ENCODE data around the gene RAP1GAP.
"Not testable (repeated sequence)": the region's sequence is repeated elsewhere in the genome, so short reads cannot be mapped to it uniquely, and the experiment has no call there.

Gene RAP1GAP

DNA sequence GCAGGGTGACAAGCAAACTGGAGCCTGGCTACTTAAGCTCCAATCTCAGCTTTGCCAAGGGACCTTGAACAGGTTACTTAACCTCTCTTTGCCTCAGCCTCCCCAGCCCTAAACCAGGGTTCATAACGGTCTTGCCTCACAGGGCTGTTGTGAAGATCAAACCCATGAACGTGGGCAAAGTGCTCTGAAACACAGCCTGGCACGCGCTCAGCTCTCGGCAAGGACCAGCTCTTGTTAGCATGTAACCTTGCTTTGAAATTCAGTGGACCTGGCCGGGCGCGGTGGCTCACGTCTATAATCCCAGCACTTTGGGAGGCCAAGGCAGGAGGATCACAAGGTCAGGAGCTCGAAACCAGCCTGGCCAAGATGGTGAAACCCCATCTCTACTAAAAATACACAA lies 24.8 kb downstream of the RAP1GAP start:
- DNase-seq (ENCODE audit: low read depth), result no peak

GRCh38 chr1:21643624-21644023 lies 25.5 kb downstream of the RAP1GAP start:
- no peak for DNase-seq (ENCODE audit: low read depth)

DNA sequence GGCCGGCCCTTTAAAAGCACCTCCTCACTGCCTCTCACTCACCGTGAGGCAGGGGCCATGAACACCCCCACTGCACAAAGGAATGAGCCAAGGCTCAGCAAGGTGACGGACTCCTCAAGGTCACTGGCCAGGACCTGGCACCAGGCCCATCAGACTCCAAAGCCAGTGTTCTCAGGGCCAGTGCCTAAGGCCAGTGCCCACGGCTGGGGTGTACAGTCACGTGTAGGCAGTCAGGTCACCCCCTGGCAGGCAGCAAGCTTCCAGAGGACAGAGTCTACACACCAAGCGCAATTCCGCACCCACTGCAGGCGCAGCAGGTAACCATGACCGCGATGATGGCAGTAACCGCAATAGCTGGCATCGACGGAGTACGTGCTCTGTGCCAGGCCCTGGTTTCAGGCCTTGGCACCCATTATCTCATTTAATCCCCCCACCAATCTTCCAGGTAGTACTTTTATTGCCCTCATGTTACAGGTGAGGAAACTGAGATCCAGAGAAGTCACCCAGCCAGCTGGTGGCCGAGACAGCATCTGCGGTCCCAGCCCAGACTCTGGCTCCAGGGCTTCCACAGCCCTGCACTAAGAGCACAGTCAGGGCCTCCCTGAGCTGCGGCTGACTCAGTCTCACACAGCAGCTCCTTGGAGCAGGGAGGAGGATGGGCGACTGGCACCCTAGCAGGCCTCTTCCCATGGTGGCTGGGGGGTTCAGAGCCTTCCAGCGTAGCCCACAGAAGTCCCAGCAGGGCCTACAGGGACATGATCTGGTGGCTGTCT lies 27.0 kb downstream of the RAP1GAP start:
- DNase-seq (ENCODE audit: low read depth), result no peak

GRCh38 chr1:21641537-21641936 lies 27.6 kb downstream of the RAP1GAP start:
- DNase-seq (ENCODE audit: low read depth), result no peak

DNA sequence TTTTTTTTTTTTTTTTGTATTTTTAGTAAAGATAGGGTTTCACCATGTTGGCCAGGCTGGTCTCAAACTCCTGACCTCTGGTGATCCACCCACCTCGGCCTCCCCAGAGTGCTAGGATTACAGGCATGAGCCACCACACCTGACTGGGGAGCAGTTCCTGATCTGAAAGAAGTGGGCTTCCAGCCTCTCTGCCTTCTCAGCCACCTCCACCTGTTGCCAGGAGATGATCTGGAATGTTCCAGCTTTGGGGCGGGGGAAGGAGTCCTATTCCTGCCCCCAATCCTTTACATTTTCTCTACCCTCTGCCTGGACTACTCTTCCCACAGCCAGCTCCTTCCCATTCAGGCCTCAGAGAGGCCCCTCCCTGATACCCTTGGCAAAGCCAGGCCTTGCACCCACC lies 28.1 kb downstream of the RAP1GAP start:
- DNase-seq (ENCODE audit: low read depth), result no peak

GRCh38 chr1:21640653-21641052 lies 28.5 kb downstream of the RAP1GAP start:
- DNase-seq (ENCODE audit: low read depth), result no peak

- DNase-seq (ENCODE audit: low read depth), result no peak
Measured at GRCh38 chr1:21639594-21640041, 29.5 kb downstream of the RAP1GAP start.

DNA sequence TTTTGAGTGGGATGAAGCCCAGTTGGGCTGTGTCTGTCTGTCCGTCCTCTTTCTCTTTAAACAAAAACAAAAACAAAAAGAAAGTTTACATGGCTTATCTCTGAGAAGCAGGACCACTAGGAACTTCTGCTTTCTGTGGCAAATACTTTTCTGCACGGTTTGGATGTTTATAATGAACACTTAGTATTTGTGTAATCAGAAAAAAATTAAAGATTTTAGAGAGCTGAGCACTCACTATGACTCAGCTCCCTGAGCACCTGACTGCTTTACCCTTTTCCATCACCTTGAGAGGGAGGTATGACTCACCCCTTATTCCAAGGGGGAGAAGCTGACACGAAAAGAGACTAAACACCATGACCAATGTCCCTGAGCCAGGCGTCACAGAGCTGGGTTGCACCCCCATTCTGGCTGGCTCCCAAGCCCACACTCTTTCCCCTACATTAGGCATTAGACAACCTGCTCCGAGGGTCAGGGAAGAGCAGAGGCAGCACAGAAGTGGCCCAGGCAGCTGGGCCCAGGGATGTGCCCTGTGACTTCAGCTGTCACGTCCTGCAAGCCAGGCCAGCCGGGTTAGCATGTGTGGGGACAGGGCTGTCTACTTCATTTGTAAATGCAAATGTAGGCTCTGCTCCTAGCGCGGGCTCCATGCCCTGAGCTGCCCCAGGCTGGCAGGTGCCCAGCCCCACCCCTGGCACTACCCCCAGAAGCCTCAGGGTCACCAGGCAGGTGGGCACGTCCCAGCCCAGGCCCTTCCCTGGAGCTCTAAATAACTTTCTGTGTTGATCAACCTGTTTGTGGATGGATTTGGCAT lies 30.4 kb downstream of the RAP1GAP start:
- DNase-seq (ENCODE audit: low read depth), result no peak

GRCh38 chr1:21637514-21637913 lies 31.6 kb downstream of the RAP1GAP start:
- DNase-seq (ENCODE audit: low read depth), result no peak

GRCh38 chr1:21636029-21636428 lies 33.1 kb downstream of the RAP1GAP start:
- no peak for DNase-seq (ENCODE audit: low read depth)

DNA sequence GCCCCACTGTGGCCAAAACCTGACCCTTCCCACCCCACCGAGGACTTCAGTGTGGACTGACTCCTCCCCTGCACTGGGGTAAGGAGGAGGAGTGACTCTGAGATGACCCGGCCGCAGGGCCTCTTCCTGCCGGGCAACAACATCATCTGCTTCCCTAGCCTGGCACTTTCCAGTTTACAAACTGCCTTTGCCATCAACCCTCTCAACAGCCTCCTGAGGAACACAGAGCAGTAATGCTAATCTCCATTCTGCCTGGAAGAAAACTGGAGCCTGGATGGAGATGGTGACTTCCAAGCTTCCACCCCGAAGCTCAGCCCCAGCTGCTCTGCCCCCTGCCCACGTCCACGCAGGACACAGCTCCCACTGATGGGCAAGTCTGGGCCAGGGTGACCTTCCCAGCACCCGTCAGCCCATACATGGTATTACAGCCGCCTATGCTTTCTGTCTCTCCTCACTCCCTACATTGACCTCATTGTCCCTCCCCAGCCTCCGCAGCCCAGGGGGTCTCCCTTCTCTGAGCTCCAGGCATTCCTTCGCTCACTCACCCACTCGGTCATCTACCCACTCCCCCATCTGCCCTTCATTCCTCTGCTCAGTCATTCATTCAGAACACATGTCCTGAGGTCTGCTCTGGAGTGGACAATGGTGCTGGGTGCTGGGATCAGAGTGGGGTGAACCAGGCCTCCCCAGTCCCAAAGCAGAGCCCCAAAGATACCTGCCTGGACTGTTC lies 34.2 kb downstream of the RAP1GAP start:
- DNase-seq (ENCODE audit: low read depth), result no peak

GRCh38 chr1:21633992-21634805 lies 35.0 kb downstream of the RAP1GAP start:
- no peak for DNase-seq (ENCODE audit: low read depth)

GRCh38 chr1:21633141-21633755 lies 35.9 kb downstream of the RAP1GAP start:
- no peak for DNase-seq (ENCODE audit: low read depth)

DNA sequence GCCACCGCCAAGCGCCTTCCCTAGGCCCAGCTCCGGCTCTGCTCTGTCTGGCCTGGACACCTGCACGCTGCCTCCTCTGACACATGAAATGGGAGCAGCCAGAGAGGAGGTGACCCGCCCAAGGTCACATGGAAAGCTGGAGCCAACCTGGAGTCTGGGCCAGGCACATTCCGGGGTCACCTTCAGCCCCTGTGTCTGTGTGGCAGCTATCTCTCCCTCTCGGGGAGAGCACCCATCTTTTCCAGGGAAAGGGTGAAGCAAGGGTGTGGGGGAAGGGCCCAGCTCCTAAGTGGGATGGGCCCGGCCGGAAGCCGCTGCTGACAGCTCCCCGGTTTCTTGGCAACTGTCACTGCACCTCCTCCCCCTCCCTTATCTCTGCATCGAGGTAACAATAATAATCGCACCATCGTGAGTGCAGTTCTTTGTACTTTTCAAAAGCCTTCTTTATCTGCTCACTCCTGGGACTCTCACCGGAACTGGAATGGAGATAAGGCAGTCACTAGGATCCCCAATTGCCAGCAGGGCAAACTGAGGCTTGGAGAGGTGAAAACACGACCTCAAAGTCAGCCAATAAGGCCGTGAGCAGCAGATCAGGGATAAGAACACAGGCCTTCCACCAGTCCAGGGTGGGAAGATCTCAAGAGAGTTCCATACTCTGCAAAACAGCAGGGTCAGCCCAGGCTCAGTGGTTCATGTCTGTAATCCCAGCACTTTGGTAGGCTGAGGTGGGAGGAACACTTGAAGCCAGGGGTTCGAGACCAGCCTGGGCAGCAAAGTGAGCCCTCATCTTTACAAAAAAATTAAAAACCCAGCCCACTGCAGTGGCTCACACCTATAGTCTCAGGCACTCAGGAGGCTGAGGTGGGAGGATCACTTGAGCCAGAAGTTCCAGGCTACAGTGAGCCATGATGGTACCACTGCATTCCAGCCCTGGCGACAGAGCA lies 36.9 kb downstream of the RAP1GAP start:
- DNase-seq (ENCODE audit: low read depth), result no peak

DNA sequence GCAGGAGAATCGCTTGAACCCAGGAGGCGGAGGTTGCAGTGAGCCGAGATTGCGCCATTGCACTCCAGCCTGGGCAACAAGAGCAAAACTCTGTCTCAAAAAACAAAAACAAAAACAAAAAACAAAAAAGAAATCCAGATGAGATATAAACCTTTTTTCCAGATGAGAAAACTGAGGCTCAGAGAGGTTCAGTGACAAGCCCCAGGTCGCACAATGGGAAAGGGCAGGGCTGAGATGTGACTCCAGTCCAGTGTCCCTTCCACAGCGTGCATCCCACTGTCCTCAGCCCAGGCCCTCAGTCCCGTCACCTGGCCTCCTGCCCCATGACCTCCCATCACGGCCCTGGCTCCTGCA lies 37.6 kb downstream of the RAP1GAP start:
- not testable (repeated sequence) for DNase-seq (ENCODE audit: low read depth)

GRCh38 chr1:21630571-21631343 lies 38.4 kb downstream of the RAP1GAP start:
- no peak for DNase-seq (ENCODE audit: low read depth)

DNA sequence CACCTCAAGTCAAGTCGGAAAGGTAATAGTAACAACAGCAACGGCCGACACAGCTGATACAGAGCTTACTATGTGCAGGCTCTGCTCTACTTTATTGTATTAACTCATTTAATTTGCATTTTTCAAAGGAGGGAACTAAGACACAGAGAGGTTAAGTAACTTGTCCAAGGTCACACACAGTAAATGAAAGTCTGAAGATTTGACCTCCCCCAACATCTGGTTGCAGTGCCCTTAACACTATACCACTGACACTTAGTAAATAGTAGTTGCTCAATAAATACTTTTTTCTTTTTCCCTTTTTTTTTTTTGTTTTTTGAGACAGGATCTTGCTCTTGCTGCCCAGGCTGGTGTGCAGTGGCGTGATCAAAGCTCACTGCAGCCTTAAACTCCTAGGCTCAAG lies 39.2 kb downstream of the RAP1GAP start:
- no peak for DNase-seq (ENCODE audit: low read depth)

- DNase-seq (ENCODE audit: low read depth), result no peak
Measured at GRCh38 chr1:21628798-21629393, 40.3 kb downstream of the RAP1GAP start.

DNA sequence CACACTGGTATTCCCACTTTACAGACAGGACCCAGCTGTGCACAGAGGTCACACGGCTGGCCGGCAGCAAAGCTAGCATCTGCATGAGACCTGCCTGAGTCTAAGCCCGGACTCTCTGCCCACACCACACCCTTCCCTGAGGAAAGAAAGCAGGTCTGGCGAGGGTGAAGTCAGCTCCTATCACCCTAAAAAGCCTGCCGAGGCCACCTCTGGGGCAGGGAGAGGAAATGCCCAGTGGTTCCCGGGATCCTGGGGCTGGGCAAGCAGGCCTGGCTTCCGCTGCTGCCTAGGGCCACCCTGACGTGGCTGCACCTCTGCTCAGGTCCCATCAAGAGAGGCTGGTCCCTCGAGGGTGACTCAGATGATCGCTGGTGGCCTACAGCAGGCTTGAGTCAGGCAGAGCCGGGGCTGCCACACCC lies 42.2 kb downstream of the RAP1GAP start:
- DNase-seq (ENCODE audit: low read depth), result no peak

Measured in activated T-cell treated with anti-CD3 and anti-CD28 coated beads for 48 hours (primary cell).